ENCODE results near the gene WRAP73.
"Not testable (repeated sequence)": the region's sequence is repeated elsewhere in the genome, so short reads cannot be mapped to it uniquely, and the experiment has no call there.

Gene WRAP73

DNA sequence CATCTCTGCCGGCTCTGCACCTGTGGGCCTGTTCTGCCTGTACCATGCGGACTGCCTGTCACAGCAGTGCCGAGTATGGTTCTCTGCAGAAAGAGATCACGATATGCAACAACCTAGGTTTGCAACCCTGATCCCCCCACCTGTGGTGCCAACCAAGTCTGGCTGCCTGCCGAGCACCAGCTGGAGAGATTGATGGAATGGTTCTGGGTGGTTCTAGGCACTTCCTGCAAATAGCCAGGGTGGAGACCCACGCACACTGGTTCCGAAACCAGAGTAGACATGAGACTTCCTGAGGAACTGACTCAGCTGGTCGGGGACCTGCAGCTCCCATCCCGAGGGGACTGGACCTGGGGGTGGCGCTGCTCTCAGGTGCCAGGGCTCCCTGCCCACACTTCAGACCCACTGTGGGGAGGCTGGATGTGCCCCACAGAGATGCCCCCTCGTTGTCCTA, 19.7 kb downstream of the WRAP73 start:
- no peak for DNase-seq (ENCODE audit: low read depth)

DNA sequence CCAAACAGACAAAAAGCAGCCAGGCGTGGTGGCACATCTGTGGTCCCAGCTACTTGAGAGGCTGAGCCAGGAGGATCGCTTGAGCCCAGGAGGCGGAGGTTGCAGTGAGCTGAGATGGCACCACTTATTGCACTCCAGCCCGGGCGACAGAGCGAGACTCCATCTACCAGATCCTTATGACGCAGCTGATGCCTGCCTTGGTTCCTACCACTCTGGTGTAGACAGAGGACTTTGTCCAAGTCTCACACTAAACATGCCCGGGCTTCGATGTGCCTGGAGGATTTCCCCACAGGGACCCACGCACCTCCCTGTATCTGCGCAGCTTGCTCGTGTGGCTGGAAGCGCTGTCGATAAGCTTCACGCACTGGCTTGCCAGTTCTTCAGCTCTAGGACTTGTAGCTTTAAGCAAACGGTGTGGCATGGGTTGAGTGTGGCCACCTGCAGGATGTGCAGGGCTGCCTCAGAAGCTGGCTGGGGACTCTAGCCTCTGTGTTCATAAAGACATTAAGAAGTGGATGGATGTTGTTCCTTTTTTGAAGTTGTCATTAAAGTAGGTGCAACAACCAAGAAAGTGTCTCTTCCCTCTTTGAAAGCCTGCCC, 20.2 kb downstream of the WRAP73 start:
- no peak for DNase-seq (ENCODE audit: low read depth)

DNA sequence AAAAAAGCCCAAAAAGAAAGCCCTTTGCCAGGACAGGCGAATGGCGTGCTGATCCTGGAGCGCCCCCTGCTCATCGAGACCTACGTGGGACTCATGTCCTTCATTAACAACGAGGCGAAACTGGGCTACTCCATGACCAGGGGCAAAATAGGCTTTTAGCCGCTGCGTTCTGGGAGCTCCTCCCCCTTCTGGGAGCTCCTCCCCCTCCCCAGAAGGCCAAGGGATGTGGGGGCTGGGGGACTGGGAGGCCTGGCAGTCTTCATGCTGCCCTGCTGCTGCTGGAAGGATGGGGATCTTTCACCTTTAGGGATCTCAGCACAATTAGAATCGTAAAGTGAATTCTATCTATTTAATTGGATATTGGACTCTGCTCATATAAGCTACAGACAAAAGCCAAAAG, 21.5 kb downstream of the WRAP73 start:
- DNase-seq (ENCODE audit: low read depth), result no peak

DNA sequence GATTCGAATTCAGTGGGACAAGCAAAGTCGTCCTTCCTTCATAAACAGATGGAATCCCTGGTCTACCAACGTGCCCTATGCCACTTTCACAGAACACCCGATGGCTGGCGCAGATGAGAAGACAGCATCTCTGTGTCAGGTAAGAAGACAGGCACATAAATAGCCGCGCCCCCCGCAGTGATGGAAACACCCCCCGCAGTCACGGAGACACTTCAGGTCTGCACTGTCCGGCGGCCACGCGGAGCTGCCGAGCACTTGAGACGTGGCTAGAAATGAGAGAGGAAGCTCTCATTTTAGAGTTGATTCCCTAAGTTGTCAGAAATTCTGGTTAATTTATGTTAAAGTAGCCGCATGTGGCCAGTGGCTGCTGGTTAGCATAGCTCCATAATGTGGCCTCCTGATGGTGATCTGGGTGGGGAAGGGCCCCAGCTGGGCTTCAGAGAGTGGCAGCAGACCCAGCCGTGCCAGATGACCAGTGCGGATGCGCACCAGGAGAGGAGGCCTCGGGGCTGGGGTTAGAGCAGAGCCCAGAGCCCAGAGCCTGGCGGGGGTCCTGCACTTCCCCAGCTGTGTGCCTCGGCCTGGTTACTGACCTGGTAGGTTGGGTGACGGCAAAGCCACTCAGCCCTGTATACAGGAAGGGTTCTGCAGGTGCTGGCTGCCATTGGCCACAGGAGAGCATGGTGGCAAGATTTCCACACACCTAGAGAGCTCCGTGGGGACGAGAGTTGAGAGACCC, 22.2 kb downstream of the WRAP73 start:
- no peak for DNase-seq (ENCODE audit: low read depth)

DNA sequence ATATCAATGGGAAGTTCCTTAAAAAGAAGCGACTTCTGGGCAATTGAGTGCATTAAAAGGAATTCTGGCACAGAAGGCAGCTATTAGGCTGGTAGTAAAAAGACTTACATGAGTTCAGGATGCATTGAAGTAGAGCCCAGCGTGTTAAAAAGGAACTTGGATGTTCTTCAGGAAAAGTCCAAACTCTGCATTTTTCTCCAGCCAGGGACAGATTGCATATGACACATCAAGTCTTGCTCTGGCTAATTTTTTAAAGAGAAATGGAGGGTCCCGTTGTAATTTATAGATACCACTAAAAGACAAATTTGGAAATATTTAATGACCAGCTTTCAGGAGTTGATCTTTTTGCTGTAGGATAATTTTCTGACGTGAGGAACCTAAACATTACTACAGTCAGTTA, 23.9 kb downstream of the WRAP73 start:
- no peak for DNase-seq (ENCODE audit: low read depth)

DNA sequence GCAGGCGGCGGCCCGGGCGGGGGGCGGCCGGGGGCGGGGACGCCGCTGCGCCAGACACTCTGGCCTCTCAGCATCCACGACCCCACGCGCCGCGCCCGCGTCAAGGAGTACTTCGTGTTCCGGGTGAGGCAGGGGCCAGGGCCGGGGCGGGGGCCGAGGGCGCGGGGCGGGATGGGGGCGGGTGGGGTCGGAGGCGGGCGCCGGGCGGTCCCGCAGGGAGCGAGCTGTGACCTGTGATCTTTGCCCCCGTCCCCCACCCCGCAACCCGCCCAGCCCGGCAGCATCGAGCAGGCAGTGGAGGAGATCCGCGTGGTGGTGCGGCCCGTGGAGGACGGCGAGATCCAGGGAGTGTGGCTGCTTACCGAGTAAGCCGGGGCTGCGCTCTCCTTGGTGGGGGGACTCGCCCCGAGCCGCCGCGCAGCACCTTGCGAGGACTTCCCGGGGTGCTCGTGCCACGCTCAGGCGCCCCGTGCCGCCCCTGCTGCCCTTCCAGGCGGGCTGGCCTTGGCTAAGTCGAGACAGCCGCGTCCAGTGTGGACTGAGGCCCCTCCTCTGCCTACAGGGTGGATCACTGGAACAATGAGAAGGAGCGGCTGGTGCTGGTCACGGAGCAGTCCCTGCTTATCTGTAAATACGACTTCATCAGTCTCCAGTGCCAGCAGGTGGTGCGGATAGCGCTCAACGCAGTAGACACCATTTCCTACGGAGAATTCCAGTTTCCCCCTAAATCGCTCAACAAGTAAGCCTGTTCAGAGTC, 24.6 kb downstream of the WRAP73 start:
- DNase-seq (ENCODE audit: low read depth), result no peak

DNA sequence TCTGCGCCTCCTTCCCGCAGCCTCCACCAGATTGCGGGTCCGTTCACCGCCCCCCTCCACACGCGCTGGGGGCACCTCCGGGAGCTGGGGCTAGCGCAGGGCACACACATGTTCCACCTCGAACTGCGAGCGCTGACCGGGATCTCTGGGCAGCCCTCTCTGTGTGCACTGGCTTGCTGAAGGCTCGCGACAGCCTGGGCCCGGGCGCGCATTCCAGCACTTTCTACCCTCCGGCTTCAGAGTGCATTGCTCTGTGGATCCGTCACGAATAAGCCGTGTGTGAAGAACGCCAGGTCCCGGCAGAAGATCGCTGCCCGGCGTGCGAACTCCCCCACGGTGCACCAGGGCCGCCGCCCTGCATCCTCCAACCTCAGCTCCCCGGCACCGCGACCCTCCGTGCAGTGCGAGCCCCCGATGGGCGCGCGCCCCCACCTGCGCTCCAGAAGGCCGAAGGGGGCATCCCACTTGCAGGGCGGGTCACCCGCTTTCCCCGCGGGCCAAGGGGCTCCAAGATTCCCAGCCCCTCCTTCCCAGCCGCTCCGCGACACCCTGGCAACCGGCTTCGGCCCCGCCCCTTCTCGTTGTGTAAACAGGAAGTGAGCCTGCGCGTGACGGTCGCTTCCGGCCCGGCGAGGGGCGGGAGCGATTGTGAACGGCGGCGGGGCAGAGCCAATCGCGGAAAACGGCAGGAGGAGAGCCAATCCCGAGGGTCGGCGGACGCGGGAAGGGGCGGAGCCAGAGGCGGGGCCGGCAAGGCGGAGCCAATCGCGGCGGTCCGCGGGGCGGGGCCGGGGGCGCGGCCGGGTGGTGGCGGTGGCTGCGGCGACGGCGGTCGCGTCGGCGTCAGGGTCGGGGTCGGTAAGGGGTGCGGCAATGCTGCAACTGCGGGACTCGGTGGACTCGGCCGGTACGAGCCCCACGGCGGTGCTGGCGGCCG, 25.4 kb downstream of the WRAP73 start, which contains the start of gene TPRG1L:
Gene TPRG1L (plus strand): TSS at position 816 of the 937 bp plus-strand sequence. CDS start 58 bp downstream, at position 874.
- peak; percentile 90 for DNase-seq (ENCODE audit: low read depth)

DNA sequence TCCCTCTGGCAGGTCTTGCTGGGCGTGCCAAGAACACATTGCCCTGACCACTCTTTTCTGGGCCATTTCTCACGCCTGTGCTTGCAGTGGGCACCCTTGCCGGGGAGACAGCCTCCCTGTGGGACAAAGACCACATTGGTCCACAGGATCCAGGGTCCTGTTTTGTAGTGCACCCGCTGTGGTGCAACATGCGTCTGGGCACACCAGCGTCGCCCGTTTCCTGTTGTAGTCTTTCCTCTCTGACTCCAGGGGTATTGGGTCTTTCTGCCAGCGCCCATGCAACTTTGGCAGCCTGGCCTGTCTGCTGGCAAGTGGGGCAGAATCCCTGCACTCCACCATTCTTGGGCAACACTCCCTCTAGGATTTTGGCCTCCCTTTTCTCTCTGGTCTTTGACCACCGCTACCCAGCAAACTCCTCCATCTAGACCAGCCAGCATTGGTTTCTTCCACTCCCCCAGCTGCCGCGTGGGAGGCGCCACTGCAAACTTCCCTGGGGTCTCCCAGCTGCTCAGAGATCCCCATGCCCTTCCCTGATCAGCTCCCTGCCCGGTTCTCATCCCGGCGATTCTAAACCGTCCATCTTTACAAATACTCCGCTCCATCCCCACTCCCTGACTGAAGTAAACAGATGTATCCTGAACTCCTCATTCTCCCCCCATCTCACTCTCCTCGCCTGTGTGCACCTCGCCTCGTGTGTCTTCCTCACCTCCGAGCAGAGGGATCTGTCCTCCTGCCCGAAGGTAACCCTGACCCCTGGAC, 26.3 kb downstream of the WRAP73 start:
- DNase-seq (ENCODE audit: low read depth), result no peak

DNA sequence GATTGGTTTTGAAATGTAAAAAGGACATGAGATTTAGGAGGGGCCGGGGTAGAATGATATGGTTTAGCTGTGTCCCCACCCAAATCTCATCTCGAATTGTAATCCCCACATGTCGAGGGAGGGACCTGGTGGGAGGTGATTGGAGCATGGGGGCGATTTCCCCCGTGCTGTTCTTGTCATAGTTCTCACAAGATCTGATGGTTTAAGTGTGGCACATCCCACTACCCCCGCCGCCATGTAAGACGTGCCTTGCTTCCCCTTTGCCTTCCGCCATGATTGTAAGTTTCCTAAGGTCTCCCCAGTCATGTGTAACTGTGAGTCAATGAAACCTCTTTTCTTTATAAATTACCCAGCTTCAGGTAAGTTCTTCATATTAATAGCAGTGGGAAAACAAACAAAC, 27.8 kb downstream of the WRAP73 start:
- not testable (repeated sequence) for DNase-seq (ENCODE audit: low read depth)

DNA sequence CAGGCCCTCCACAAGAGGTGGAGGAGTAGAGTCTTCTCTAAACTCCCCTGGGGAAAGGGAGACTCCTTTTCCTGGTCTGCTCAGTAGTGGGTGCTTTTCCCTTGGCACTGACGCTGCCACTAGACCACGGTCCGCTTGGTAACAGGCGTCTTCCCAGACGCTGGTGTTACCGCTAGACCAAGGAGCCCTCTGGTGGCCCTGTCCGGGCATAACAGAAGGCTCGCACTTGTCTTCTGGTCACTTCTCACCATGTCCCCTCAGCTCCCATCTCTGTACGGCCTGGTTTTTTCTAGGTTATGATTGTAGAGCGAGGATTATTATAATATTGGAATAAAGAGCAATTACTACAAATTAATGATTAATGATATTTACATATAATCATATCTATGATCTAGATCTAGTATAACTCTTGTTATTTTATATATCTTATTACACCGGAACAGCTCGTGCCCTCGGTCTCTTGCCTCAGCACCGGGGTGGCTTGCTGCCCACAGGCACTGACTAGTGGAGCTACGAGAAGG, 28.7 kb downstream of the WRAP73 start:
- DNase-seq (ENCODE audit: low read depth), result not testable (repeated sequence)

DNA sequence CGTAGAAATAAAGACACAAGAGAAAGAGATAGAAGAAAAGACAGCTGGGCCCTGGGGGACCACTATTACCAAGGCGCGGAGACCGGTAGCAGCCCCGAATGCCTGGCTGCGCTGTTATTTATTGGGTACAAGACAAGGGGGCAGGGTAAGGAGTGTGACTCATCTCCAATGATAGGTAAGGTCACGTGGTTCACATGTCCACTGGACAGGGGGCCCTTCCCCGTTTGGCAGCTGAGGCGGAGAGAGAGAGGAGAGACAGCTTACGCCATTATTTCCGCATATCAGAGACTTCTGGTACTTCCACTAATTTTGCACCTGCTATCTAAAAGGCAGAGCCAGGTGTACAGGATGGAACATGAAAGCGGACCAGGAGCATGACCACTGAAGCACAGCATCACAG, 29.2 kb downstream of the WRAP73 start:
- DNase-seq (ENCODE audit: low read depth), result no peak

DNA sequence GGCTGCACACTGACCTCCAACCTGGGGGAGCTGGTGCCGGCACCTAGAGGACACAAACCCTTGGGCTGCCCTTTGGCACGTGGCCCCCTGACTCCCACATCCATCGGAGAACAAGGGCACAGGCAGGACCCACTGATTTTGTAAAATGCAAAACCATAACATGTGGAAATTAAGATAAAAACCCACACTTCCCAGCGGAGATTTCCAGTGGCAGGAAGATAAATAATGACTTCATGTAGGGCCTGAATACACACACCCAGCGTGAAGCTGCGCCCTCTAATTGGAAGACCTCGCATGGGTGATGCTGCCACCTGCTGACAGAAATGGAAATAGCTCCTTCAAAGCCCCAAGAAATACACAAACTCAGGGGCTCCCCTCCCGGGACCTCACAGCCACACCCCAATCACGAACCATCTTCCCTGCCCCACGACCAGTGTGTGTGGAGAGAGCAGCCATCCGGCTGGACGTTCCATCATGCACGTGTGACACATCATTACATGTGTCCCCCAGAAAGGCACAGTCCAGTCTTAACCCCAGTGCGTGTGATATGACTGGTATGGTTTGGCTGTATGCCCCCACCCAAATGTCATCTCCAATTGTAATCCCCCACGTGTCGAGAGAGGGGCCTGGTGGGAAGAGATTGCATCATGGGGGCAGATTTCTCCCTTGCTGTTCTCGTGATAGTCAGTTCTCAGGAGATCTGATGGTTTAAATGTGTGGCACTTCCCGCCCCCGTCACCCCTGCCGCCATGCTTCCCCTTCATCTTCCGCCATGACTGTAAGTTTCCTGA, 30.8 kb downstream of the WRAP73 start:
- peak; percentile 51 for DNase-seq (ENCODE audit: low read depth)

DNA sequence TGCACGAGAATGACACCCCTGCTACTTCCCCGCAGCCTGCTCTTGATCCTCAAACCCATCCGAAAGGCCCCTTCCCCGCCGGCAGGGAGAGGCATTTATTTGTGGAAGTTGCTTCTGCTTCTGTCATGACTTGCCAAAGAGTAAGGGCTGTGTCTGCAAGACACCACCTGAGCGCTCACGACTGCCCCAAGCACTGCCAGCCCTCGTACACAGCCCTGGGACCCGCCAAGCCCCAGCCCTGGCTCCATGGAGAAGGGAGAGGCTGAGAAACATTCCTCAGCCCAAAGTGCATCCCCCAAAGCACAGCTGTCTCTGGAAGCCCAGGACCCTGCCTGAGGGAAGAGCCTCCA, 31.4 kb downstream of the WRAP73 start:
- no peak for DNase-seq (ENCODE audit: low read depth)

DNA sequence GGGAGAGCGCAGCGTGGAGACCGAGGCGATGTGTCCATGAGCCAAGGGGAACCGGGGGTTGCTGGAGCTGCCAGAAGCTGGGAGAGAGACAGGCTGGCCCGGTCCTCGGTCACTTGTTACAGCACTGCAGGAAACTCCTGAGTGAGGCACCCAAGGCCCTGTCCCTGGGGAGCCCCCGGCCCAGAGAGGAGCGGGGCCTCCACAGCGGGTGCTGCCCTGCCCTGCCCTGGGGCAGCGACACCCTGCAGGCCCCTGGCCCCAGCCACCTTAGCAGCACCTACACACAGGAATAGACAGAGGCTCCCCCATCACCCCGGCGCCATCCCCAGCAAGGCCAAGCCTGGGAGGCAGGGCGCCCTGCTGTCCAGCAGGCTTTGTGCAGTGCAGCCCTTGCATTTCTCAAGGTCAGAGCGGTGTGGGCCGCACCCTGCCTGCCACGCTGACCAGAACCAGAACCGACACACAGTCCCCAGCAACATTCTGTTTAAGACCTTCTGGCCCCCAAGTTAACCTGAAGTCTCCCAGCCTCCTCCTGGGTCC, 32.0 kb downstream of the WRAP73 start:
- DNase-seq (ENCODE audit: low read depth), result no peak

DNA sequence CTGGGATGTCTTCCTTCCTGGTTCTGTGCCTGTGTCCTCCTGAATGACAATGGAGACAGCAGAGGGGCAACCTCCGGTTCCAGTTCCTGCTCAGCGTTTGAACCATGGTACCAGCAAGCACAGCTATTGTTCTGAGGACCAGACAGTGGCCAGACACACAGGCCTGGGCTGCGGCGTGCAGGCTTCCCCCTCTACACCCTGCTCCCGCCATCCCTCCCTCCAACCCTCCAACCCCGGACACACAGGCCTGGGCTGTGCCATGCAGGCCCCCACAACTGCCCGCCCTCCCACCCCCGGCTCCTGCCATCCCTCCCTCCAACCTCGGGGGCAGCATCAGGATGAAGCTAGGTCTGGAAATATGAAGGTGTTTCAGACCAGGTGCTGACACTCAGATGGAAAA, 33.0 kb downstream of the WRAP73 start:
- DNase-seq (ENCODE audit: low read depth), result no peak

DNA sequence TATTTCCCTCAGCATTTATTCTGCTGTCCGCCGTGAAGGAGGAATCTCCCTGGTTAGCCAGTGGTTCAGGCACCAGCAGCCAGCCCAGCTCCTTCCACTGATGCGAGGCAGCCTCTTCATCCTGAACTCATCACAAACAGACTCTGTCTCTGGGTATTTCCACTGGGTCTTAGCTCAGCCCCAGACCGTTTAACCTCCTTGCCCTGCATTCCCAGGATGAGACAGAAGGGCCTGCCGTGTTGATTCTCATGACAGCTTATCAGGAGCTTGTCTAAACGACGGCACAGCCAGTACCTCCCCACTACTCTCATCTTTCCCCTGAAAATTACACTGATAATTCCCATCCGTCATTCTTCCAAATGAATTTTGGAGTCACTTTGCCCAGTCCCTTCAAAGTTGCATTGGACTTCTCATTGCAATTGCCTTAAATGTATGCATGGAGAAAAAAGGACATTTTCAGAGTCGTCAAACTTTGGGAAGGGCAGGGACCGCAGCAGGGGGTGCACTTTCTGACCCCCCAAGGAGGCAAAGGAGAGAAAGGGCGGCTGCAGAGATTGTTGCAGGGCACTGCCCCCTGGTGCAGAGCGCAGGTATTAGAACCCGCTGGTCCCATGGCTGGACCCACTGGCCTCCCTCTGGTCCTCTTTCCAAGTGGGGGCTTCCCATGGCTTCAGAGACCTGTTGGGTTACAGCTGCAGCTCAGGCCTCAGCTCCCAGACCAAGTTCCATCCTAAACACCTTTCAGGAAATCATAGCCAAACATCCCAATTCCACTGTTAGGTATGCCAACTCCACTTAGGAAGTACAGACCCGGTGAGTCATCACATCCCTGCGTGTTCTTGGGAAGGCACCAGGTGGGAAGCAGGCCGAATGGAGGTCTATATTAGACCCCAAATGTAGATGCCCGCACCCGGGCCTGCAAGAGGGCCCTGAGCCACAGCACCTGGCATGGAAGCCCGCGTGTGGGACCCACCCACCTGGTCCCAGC, 34.9 kb downstream of the WRAP73 start:
- DNase-seq (ENCODE audit: low read depth), result no peak

DNA sequence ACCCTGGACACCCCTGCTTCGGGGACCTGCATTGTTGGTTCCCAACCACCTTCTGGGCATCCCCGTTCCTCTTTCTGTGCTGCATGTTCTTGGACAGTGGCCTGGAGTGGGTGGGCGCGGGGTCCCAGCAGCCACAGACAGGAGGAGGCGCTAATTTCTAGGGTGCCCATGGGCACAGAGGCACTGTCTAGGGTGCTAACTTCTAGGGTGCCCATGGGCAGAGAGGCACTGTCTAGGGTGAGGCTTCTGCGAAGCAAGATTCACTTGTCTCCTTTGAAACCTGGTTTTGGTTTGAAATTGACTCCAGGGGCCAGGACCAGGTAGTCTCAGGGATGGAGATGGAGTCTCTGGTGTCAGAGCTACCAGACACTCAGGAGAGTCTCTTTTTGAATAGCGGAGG, 37.8 kb downstream of the WRAP73 start:
- DNase-seq (ENCODE audit: low read depth), result no peak

DNA sequence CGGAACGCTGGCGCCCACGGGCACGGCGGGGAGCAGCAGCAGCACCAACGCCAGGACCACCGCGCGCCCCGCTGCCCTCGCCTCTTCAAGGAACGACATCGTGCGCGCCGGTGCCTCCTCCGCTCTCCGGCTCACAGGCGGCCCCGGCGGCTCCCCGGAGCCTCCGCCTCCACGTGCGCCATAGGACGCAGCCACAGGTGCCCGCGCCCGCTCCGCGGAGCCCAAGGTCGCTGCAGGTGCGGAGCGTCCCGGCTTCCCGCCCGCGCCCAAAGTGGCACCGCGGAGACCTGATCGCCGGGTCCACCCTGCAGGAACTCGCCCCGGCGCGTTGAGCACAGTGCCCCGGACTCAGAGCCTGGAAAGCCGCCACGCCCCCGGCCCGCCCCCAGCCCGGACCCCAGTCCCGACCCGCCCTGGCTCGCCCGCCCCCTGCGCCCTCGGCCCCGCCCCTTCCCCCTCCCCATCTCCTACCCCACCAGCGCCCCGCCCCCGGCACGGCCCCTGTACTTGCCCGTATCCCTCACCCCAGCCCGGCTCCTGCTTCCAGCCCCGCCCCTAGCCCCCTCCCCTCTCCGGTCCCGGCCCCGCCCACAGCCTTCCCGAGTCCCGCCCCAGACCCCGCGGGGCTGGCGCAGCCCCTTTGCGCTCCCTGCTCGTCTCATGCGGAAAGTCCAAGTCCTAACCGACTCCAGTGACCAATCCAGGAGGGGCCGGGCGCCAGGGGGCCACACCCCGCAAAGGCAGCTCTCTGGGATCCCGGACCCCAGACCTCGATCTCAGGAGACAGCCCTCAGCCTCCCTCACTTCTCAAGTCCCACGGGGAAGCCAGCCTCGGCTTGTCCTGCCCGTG, 38.5 kb downstream of the WRAP73 start, which contains the start of gene MEGF6:
Gene MEGF6 (minus strand): TSS at position 339 of the 850 bp plus-strand sequence. CDS start 240 bp downstream, at position 99.
- DNase-seq (ENCODE audit: low read depth), result no peak
